ENCODE measurements around the gene WNT5A. TPM values are rescaled to one million over a fixed set of nuclear protein-coding genes. Genes with fewer than 3 reads are reported as not detected.
A peak's percentile ranks its signal among the peaks of the same experiment; 100 is the strongest.

WNT5A gene
- total RNA-seq, 6 experiments from 2014 or later: 0.64 to 3.6 (median 2.4) TPM

- Histone ChIP-seq H3K4me1 (peaks cover 0 to 45% (median 14%) of the 10 kb centered on the region in 4 donors), H3K27ac (no peak overlapping the region), H3K36me3 (no peaks in the 10 kb centered on the region), H3K27me3 (no peaks in the 10 kb centered on the region), H3K4me3 (no peak overlapping the region), H3K9me3 (no peaks in the 10 kb centered on the region)
- no peak for TF ChIP-seq CTCF (IDR thresholded peaks at IDR 0.05)
- TF ChIP-seq POLR2A (IDR thresholded peaks at IDR 0.05): no peak
- intact Hi-C loops (cut with DNase I): no loop called here
- DNase-seq (no peak), ATAC-seq (no peak)
- 93% methylated on average over 2 of the region's 2 CpGs for WGBS (ENCODE audit: insufficient coverage, low coverage, low lambda C conversion rate, missing lambda C conversion rate)
Observed at GRCh38 chr3:55523471-55523870, 36.4 kb upstream of the WNT5A start.

GRCh38 chr3:55521738-55522421 lies 34.8 kb upstream of the WNT5A start:
- Histone ChIP-seq H3K4me1 (peaks cover 0 to 32% (median 11%) of the 10 kb centered on the region in 4 donors), H3K27me3 (no peaks in the 10 kb centered on the region), H3K4me3 (no peak overlapping the region), H3K27ac (no peak overlapping the region), H3K36me3 (no peaks in the 10 kb centered on the region), H3K9me3 (no peaks in the 10 kb centered on the region)
- peak; percentile 53 to 72 (median 62) for ATAC-seq
- 27% methylated on average over 6 of the region's 6 CpGs for WGBS (ENCODE audit: insufficient coverage, low coverage, low lambda C conversion rate, missing lambda C conversion rate)
- intact Hi-C loops (cut with DNase I): no loop called here
- DNase-seq: peak in 2 of 3 donors; percentile 62 to 66
- TF ChIP-seq POLR2A (IDR thresholded peaks at IDR 0.05) (no peak), CTCF (IDR thresholded peaks at IDR 0.05) (no peak)

- TF ChIP-seq CTCF (IDR thresholded peaks at IDR 0.05) (no peak), POLR2A (IDR thresholded peaks at IDR 0.05) (no peak)
- Histone ChIP-seq H3K4me3 (no peak overlapping the region), H3K4me1 (peaks cover 0 to 26% (median 8%) of the 10 kb centered on the region in 4 donors), H3K27ac (no peak overlapping the region), H3K27me3 (no peaks in the 10 kb centered on the region), H3K36me3 (no peaks in the 10 kb centered on the region), H3K9me3 (no peaks in the 10 kb centered on the region)
- DNase-seq (no peak), ATAC-seq (no peak)
- intact Hi-C loops (cut with DNase I): no loop called here
- 18% methylated on average over 4 of the region's 9 CpGs for WGBS (ENCODE audit: insufficient coverage, low coverage, low lambda C conversion rate, missing lambda C conversion rate)
Observed at GRCh38 chr3:55521064-55521737, 34.1 kb upstream of the WNT5A start.

GRCh38 chr3:55519019-55519418 lies 31.9 kb upstream of the WNT5A start:
- Histone ChIP-seq H3K9me3 (no peaks in the 10 kb centered on the region), H3K4me1 (peaks cover 0 to 14% (median 6%) of the 10 kb centered on the region in 4 donors), H3K27ac (no peak overlapping the region), H3K36me3 (no peaks in the 10 kb centered on the region), H3K27me3 (no peaks in the 10 kb centered on the region), H3K4me3 (no peak overlapping the region)
- TF ChIP-seq CTCF (IDR thresholded peaks at IDR 0.05) (no peak), POLR2A (IDR thresholded peaks at IDR 0.05) (no peak)
- DNase-seq (no peak), ATAC-seq (no peak)
- intact Hi-C loops (cut with DNase I): no loop called here
- WGBS (ENCODE audit: insufficient coverage, low coverage, low lambda C conversion rate, missing lambda C conversion rate): no CpG with 5 or more reads among the region's 3 CpGs

Data from right lobe of liver (tissue), 6 donors.